Measurements from ENCODE around the gene FAM110D. TPM values are rescaled to one million over a fixed set of nuclear protein-coding genes. Genes with fewer than 3 reads are reported as not detected.

FAM110D gene
- total RNA-seq, 2 donors from 2014 or later = 3.1 to 4.6 TPM

- Histone ChIP-seq H3K9me3 (no peaks in the 10 kb centered on the region), H3K4me1 (no peaks in the 10 kb centered on the region), H3K4me3 (no peak overlapping the region), H3K27ac (no peak overlapping the region), H3K27me3 (no peaks in the 10 kb centered on the region), H3K36me3 (replicated peaks in 1 of 2; ENCODE audit: insufficient read depth in 1 of 2, low read depth in 2 of 2) (peaks cover 0 to 14% of the 10 kb centered on the region in 2 donors)
- DNase-seq (no peak), ATAC-seq (no peak)
- 95 to 96% methylated on average over 5 to 6 of the region's 6 CpGs for WGBS, 2 donors
- intact Hi-C loops (cut with DNase I) = no loop called here
- TF ChIP-seq POLR2A (IDR thresholded peaks at IDR 0.05) = no peak
- TF ChIP-seq CTCF (IDR thresholded peaks at IDR 0.05) = no peak
Measured at GRCh38 chr1:26187882-26188281, 29.0 kb downstream of the FAM110D start.

GRCh38 chr1:26188477-26188876 is 29.6 kb downstream of the FAM110D start:
- no peak overlapping the region for H3K4me3 ChIP-seq
- no peak overlapping the region for H3K27ac ChIP-seq
- ATAC-seq (no peak), DNase-seq (no peak)
- no peaks in the 10 kb centered on the region for H3K27me3 ChIP-seq
- intact Hi-C loops (cut with DNase I) = no loop called here
- peaks cover 0 to 11% of the 10 kb centered on the region in 2 donors for H3K36me3 ChIP-seq (replicated peaks in 1 of 2; ENCODE audit: insufficient read depth in 1 of 2, low read depth in 2 of 2)
- 98 to 100% methylated on average over 3 to 8 of the region's 8 CpGs for WGBS, 2 donors
- no peak for TF ChIP-seq CTCF (IDR thresholded peaks at IDR 0.05)
- TF ChIP-seq POLR2A (IDR thresholded peaks at IDR 0.05) = no peak
- no peaks in the 10 kb centered on the region for H3K4me1 ChIP-seq
- no peaks in the 10 kb centered on the region for H3K9me3 ChIP-seq

DNA sequence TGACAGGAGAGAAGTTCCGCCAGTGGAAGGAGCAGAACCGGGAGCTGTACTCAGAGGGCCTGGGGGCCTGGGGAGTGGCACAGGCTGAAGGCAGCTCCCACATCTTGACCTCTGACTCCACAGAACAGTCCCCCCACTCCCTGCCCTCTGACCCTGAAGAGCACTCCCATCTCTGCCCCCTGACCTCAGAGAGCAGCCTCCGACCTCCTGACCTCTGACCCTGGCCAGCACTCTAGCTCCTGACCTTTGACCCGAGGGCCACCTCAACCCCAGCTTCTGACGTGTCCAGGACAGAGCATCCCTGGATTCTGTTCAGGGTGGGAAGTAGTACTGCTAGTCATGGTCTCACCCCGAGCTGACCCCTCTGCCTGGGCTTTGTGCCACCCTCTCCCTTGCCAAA is 30.5 kb downstream of the FAM110D start:
- Histone ChIP-seq H3K36me3 (replicated peaks in 1 of 2; ENCODE audit: insufficient read depth in 1 of 2, low read depth in 2 of 2) (peaks cover 0 to 9% of the 10 kb centered on the region in 2 donors), H3K4me1 (no peaks in the 10 kb centered on the region), H3K27ac (no peak overlapping the region), H3K4me3 (no peak overlapping the region), H3K9me3 (no peaks in the 10 kb centered on the region), H3K27me3 (no peaks in the 10 kb centered on the region)
- 61 to 79% methylated on average over 4 to 6 of the region's 6 CpGs for WGBS, 2 donors
- DNase-seq (no peak), ATAC-seq (no peak)
- TF ChIP-seq POLR2A (IDR thresholded peaks at IDR 0.05) (no peak), CTCF (IDR thresholded peaks at IDR 0.05) (no peak)
- intact Hi-C loops (cut with DNase I) = no loop called here

DNA sequence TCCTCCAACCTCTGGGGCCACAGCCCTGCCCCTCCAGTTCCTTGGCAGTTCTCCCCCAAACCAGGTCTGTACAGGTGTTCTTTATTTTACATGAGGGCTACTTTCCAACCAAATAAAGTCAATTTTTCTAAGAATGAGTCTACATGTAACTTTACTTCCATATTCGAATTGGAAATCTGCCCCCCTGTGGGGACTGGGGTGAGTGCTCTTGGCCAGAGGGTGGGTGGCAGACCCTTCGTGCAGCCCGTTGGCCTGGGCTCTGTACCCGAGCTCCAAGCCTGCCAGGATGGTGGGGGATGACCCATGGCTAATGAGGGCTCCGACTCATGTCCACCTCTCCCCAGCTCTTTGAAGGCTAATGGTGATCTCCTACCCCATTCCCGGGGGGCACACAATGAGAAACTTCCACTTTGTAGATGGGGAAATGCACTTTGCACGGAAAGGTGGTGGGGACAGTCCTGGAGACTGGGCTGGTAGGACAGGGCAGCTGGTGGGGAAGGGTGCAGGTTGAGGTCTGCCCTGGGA is 30.9 kb downstream of the FAM110D start:
- WGBS, 2 donors = 60 to 62% methylated on average over 3 to 7 of the region's 7 CpGs
- TF ChIP-seq CTCF (IDR thresholded peaks at IDR 0.05) = no peak
- TF ChIP-seq POLR2A (IDR thresholded peaks at IDR 0.05) = no peak
- ATAC-seq = no peak

GRCh38 chr1:26190373-26190987 is 31.6 kb downstream of the FAM110D start, which contains the start of gene CATSPER4:
TSS of gene CATSPER4 (plus strand) at chr1:26190602. CDS start at chr1:26190628, 26 bp downstream.
- no peaks in the 10 kb centered on the region for H3K27me3 ChIP-seq
- H3K9me3 ChIP-seq = no peaks in the 10 kb centered on the region
- intact Hi-C loops (cut with DNase I) = no loop called here
- ATAC-seq = no peak
- no peaks in the 10 kb centered on the region for H3K4me1 ChIP-seq
- no peak within 1 kb of the TSS for H3K27ac ChIP-seq
- TF ChIP-seq POLR2A (IDR thresholded peaks at IDR 0.05) (no peak), CTCF (IDR thresholded peaks at IDR 0.05) (peak in 4 of 7 experiments; percentile 17 to 28 (median 21))
- peak in 2 of 4 donors; percentile 11 to 33 for DNase-seq
- peaks cover 0 to 8% of the 10 kb centered on the region in 2 donors for H3K36me3 ChIP-seq (replicated peaks in 1 of 2; ENCODE audit: insufficient read depth in 1 of 2, low read depth in 2 of 2)
- WGBS, 2 donors = 56 to 57% methylated on average over 14 to 16 of the region's 16 CpGs
- H3K4me3 ChIP-seq = no peak within 1 kb of the TSS

More for the DNA sequence above, 30.9 kb downstream of the FAM110D start:
- no peak for DNase-seq
- H3K27ac ChIP-seq = no peak overlapping the region
- intact Hi-C loops (cut with DNase I) = no loop called here
- no peak overlapping the region for H3K4me3 ChIP-seq
- no peaks in the 10 kb centered on the region for H3K27me3 ChIP-seq
- H3K9me3 ChIP-seq = no peaks in the 10 kb centered on the region
- no peaks in the 10 kb centered on the region for H3K4me1 ChIP-seq
- peaks cover 0 to 8% of the 10 kb centered on the region in 2 donors for H3K36me3 ChIP-seq (replicated peaks in 1 of 2; ENCODE audit: insufficient read depth in 1 of 2, low read depth in 2 of 2)
